ENCODE results near the gene TPM3.
A peak's percentile ranks its signal among the peaks of the same experiment; 100 is the strongest.
"Not testable (repeated sequence)": the region's sequence is repeated elsewhere in the genome, so short reads cannot be mapped to it uniquely, and the experiment has no call there.

The TPM3 gene

DNA sequence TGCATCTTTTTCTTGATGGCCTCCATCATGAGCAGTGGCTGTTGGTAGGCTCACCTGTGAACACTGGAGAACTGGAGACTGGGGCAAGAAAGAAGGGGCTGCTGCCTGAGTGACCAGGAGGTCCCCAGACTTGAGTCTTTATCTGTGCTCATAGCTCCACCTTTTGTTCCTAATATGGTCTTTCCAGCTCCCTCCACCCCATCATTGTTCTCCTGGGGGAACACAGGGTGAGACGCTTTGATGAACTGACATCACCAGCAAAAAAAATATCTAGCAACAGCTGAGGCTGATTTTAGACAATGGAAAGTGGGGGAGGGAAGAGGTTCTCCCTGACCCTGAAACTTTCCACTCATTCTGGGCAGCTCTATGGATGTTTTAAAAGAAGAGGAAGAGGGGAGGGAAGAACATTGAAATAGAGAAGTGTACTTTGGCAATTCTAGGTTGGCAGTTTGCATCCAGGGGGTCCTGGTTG is at the start of gene TPM3:
TPM3 (minus strand) TSS at position 111 of the 472 bp plus-strand sequence; CDS start at position 29, 82 bp downstream.
- no peak for DNase-seq

DNA sequence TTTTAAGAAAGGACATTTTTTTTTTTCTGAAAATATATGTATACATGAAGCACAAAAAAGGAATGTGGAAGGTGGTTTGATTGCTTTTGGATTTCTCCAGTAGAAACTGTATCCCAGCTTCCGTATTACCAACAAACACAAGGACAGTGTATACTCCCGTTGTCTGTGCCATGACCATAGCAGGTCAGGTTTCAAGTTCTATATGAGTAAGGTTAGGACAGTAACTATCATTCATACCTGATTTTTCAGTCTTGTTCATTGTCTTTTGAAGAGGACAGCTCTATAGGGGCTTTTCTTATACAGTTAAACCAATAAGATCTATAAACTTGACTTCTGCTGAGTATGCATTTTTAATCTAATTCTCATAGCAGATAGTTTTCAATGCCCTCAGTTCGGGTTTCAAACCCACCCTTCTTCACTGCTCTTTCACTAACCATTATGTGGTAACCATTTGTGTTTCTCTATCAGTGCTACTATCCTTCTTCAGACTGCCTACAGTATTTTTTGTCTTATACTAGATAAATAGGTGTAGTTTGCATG is 48.5 kb upstream of the TPM3 start:
- DNase-seq, result no peak

- no peak for DNase-seq
Measured at GRCh38 chr1:154239491-154239890, 47.6 kb upstream of the TPM3 start.

GRCh38 chr1:154237880-154238506 is 46.1 kb upstream of the TPM3 start:
- no peak for DNase-seq

- DNase-seq, result no peak
Measured at GRCh38 chr1:154237435-154237834, 45.5 kb upstream of the TPM3 start.

GRCh38 chr1:154236855-154237254 is 45.0 kb upstream of the TPM3 start:
- DNase-seq, result no peak

DNA sequence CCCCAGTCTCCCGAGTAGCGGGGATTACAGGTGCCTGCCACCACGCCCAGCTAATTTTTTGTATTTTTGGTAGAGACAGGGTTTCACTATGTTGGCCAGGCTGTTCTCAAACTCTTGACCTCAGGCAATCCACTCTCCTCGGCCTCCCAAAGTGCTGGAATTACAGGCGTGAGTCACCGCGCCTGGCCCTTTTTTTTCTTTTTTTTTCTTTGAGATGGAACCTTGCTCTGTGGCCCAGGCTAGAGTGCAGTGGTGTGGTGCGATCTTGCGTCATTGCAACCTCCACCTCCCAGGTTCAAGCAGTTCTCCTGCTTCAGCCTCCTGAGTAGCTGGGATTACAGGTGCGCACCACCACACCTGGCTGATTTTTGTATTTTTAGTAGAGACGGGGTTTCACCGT is 41.2 kb upstream of the TPM3 start:
- DNase-seq, result not testable (repeated sequence)

GRCh38 chr1:154231112-154231511 is 39.2 kb upstream of the TPM3 start:
- DNase-seq, result not testable (repeated sequence)

GRCh38 chr1:154225370-154225769 is 33.5 kb upstream of the TPM3 start:
- no peak for DNase-seq

DNA sequence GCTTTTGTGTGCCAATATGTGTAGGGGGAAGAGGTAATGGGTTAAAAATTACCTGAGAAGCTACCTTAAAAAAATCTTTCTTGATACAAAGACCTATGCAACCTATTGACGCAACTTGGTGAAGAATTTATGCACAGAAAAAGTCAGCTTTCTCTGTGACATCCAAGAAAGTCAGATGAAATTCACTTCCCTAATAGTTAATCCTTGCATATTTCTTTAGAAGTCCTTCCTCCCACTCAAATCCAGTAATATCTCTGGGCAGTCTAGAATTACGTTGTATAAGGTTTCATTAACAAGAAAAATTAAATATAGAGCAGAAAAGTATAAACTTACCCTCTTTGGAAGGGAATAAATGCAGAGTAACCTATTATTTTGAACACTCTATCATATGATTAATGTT is 31.7 kb upstream of the TPM3 start:
- DNase-seq, result no peak

- no peak for DNase-seq
Measured at GRCh38 chr1:154222918-154223317, 31.0 kb upstream of the TPM3 start.

DNA sequence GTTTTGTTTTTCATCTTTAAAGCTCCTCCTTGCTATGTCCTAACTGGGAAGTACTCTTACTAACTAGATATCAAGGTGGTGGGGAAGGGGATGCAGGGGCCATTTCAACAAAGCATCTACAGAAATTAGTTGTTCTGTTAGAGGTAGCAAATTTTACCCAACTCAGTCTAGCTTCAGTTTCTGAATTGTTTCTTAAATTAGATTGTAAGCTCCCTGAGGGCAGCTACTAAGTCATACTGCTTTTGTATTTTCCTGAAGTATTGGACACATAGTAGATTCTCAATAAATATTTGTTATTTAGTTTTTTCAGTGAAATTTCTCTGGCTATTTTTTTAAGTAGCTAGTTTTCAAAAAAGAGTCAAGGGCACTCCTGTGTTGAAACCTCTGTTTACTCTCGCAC is 30.6 kb upstream of the TPM3 start:
- no peak for DNase-seq

GRCh38 chr1:154221278-154222001 is 29.5 kb upstream of the TPM3 start:
- DNase-seq, result peak; percentile 68

DNA sequence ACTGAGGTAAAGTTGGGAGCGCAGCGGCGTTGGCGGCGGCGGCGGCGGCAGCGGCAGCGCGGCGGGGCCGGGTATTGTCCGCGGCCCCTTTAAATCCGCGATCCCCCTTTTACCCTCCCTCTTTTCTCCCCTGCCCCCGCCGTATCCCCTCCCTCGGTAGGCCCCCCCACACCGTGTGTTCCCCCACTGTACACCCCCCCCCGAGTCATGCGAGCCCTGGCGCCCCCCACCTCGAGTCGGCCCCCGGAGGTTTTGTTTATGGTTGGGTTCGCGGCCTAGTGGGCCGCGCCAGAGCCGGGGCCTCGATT is 29.0 kb upstream of the TPM3 start:
- no peak for DNase-seq

DNA sequence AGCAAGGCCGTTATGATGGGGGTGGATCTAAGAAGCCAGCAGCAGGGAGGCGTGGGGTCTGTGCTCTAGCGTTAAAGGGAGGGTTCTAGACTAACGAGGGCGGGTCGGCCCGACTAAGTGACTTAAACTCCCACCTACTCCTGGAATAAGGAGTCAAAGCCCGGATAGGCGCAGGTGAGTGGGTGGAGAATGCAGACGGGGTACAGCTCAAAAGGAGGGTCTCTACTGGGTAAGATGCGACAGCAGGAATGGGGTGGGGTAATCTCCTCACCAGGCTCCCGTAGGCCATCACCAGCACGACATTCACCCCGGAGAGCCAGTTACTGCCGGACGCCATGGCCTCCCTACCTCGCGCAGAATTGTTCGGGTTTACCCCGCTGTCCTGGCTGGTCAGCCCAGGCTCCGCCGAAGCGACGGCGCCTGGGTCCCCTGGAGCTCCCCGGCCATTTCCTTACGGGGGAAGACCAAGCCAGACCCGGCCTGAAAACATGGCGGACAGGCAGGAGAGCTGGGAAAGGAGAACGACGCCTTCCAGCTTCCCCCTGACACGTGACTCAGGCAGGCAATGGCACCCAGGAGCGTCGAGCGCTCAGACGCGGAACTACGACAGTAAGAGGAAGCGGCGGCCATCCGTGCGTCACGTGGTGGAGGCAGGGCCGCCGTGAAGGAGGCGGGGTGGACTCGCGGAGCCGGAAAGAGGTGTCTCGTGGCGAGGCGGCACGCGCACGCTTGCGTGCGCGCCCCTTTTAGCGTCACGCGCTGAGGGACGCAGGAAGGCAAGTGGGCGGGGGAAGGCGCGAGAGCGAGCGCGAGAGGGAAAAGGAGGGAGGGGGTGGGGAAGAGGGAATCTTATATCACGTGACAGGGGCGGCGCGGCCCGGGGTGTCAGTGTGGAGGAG is 28.4 kb upstream of the TPM3 start, which contains the start of gene UBAP2L:
UBAP2L (plus strand) TSS at position 885 of the 899 bp plus-strand sequence. CDS start 4,169 bp downstream, outside the sequence.
- peak; percentile 99 for DNase-seq

DNA sequence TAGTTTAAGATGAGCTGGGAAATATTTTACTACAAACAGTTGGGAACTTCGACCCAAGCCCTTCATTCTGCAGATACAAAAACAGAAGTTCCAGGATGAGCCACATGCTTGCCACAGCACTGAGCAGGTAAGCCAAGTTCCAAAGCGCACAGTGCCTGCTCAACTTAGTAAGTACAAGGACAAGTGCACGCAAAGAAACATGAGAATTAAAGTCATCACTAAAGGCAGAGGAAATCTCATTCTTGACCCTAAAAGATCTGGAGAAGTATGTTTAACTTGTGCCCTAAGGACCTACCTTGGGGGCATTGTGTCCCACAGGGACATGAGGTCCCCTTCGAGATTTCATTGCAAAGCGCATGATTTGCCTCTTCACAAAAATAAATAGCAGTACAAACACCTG is 27.6 kb upstream of the TPM3 start:
- no peak for DNase-seq

DNA sequence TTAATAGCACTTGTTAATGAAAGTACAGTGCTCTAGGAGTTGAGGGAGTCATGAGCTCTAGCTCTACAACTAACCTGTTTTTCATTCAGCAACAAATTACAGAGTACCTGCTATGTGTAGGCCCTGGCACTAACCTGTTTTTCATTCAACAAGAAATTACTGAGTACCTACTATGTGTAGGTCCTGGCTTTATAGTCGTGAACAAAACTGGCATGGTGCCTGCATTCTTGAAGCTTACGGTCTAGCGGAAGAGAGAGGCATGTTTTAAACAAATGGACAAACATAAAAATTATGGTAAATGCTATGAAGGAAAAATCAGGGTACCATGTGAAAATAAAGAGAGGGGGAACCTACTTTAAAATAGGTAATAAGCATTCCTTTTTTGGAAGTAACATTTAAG is 26.6 kb upstream of the TPM3 start:
- no peak for DNase-seq

DNA sequence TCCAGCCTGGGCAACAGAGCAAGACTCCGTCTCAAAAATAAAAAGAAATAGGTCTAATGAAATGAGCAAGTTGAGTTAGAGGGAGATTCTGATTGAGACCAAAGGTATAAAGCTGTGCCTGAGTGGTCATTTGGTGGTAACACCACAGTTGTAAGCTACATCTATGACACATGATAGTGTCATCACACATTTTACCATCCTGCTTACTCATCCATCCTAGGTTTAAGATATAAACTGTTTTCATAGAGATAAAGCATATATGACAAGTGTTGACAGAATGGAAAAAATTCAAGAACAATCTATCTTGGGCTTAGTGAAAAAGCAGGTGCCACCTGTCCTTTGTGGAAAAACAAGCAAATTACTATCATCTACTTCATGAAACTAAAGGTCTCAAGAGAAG is 21.4 kb upstream of the TPM3 start:
- DNase-seq, result no peak

- DNase-seq, result no peak
Measured at GRCh38 chr1:154212083-154212482, 20.2 kb upstream of the TPM3 start.

GRCh38 chr1:154208677-154209388 is 16.9 kb upstream of the TPM3 start:
- DNase-seq, result no peak

GRCh38 chr1:154207262-154207661 is 15.4 kb upstream of the TPM3 start:
- no peak for DNase-seq

- DNase-seq, result no peak
Measured at GRCh38 chr1:154206196-154206595, 14.3 kb upstream of the TPM3 start, which contains the start of gene CFAP141. Gene CFAP141 (minus strand): TSS chr1:154206333. CDS start chr1:154206307, 26 bp downstream.
